Measurements from ENCODE around the gene GBX2.

GRCh38 chr2:236137066-236137465 lies 31.1 kb downstream of the GBX2 start:
- TF ChIP-seq CTCF (IDR thresholded peaks at IDR 0.05) (no peak), POLR2A (IDR thresholded peaks at IDR 0.05) (no peak)

Data from testis (tissue), 2 donors.